ENCODE measurements around the gene ZBTB7C.

Gene ZBTB7C

DNA sequence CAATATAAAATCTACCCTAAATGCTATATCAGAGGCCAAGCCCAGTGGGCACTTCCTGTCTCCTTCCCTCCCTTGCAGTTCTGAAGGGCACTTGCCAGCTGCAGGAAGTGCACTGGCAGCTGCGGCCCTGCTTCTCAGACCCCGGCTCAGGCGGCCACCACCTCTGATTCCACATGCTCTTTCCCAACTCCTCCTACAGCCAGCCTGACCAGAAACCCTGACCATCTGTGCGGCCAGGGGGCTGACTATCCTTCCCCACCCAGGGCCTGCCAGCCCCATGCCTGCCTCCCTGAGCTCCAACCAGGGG lies 88.6 kb downstream of the ZBTB7C start:
- TF ChIP-seq POLR2AphosphoS5 (IDR thresholded peaks at IDR 0.05; ENCODE audit: low read depth, low read length) (no peak), TAF1 (IDR thresholded peaks at IDR 0.05; ENCODE audit: borderline replicate concordance, insufficient read depth, low read length) (no peak), SIN3A (IDR thresholded peaks at IDR 0.05; ENCODE audit: borderline replicate concordance, insufficient read depth, low read length) (no peak), FOXP2 (optimal IDR thresholded peaks at IDR 0.05; ENCODE audit: borderline replicate concordance, extremely low read depth, extremely low read length, insufficient read depth) (no peak)
- TF ChIP-seq, protein P1, sequence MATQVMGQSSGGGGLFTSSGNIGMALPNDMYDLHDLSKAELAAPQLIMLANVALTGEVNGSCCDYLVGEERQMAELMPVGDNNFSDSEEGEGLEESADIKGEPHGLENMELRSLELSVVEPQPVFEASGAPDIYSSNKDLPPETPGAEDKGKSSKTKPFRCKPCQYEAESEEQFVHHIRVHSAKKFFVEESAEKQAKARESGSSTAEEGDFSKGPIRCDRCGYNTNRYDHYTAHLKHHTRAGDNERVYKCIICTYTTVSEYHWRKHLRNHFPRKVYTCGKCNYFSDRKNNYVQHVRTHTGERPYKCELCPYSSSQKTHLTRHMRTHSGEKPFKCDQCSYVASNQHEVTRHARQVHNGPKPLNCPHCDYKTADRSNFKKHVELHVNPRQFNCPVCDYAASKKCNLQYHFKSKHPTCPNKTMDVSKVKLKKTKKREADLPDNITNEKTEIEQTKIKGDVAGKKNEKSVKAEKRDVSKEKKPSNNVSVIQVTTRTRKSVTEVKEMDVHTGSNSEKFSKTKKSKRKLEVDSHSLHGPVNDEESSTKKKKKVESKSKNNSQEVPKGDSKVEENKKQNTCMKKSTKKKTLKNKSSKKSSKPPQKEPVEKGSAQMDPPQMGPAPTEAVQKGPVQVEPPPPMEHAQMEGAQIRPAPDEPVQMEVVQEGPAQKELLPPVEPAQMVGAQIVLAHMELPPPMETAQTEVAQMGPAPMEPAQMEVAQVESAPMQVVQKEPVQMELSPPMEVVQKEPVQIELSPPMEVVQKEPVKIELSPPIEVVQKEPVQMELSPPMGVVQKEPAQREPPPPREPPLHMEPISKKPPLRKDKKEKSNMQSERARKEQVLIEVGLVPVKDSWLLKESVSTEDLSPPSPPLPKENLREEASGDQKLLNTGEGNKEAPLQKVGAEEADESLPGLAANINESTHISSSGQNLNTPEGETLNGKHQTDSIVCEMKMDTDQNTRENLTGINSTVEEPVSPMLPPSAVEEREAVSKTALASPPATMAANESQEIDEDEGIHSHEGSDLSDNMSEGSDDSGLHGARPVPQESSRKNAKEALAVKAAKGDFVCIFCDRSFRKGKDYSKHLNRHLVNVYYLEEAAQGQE (IDR thresholded peaks at IDR 0.05; ENCODE audit: insufficient read depth in 1 of 2, low read depth in 2 of 2, low read length in 2 of 2) = no peak

DNA sequence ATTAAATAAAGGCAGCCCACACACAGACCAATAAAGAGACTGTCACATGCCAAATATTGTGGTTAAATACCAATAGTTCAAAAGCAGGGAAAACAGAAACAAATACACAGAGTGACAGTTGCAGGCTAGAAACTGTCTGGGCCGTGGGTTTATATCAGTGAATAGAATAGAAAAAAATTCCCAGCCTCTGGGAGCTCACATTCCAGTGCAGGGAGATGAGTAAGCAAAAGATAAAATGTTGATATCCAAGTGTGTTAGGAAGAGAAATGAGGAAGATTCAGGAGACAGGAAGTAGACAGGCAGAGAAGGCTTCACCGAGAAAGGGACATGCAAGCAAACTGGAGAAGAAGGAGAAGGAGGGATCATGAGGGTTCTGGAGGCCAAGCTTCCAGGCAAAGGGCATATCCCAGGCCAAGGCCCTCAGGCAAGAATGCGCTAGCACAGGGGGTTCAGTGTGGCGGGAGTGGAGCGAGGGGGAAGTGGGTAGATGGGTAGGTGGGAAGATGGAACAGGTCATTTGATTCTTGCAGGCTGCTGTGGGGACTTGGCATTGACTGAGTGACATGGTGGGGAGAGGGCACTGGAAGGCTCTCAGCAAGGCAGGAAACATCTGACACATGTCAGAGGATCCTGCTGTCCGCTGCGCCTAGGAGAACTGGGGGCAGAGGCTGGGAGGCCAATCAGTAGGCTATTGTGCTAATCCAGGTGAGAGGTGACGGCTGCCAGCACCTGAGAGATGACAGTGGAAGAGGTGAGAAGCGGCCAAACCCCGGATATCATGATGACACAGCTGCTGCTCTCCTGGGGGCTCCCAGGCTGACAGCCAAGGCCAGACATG lies 89.2 kb downstream of the ZBTB7C start:
- TF ChIP-seq, protein P1 (IDR thresholded peaks at IDR 0.05; ENCODE audit: insufficient read depth in 1 of 2, low read depth in 2 of 2, low read length in 2 of 2) = no peak
- TF ChIP-seq POLR2AphosphoS5 (IDR thresholded peaks at IDR 0.05; ENCODE audit: low read depth, low read length) (no peak), FOXP2 (optimal IDR thresholded peaks at IDR 0.05; ENCODE audit: borderline replicate concordance, extremely low read depth, extremely low read length, insufficient read depth) (no peak), TAF1 (IDR thresholded peaks at IDR 0.05; ENCODE audit: borderline replicate concordance, insufficient read depth, low read length) (no peak), SIN3A (IDR thresholded peaks at IDR 0.05; ENCODE audit: borderline replicate concordance, insufficient read depth, low read length) (no peak)

DNA sequence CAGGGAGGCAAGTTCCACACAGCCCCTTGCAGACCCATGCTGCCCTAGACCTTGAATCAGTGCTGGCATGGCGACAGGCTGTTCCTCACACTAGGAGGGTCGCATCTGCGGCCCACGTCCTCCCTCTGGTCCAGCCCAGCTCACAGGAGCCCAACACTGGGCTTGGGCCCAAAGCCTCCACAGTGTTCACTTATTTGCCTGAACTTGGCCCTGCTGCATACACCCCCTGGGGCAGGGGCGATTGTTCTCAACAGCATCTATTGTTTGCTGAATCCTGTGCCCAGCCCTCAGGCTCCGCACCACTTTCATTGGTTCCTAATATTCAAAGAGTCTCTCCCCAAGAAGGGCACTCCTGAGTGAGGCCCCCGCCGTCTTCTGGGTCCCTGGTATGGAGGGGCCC lies 90.7 kb downstream of the ZBTB7C start:
- TF ChIP-seq, protein P1 (IDR thresholded peaks at IDR 0.05; ENCODE audit: insufficient read depth in 1 of 2, low read depth in 2 of 2, low read length in 2 of 2) = no peak
- no peak for TF ChIP-seq FOXP2 (optimal IDR thresholded peaks at IDR 0.05; ENCODE audit: borderline replicate concordance, extremely low read depth, extremely low read length, insufficient read depth)
- TF ChIP-seq TAF1 (IDR thresholded peaks at IDR 0.05; ENCODE audit: borderline replicate concordance, insufficient read depth, low read length) = no peak
- no peak for TF ChIP-seq POLR2AphosphoS5 (IDR thresholded peaks at IDR 0.05; ENCODE audit: low read depth, low read length)
- TF ChIP-seq SIN3A (IDR thresholded peaks at IDR 0.05; ENCODE audit: borderline replicate concordance, insufficient read depth, low read length) = no peak

DNA sequence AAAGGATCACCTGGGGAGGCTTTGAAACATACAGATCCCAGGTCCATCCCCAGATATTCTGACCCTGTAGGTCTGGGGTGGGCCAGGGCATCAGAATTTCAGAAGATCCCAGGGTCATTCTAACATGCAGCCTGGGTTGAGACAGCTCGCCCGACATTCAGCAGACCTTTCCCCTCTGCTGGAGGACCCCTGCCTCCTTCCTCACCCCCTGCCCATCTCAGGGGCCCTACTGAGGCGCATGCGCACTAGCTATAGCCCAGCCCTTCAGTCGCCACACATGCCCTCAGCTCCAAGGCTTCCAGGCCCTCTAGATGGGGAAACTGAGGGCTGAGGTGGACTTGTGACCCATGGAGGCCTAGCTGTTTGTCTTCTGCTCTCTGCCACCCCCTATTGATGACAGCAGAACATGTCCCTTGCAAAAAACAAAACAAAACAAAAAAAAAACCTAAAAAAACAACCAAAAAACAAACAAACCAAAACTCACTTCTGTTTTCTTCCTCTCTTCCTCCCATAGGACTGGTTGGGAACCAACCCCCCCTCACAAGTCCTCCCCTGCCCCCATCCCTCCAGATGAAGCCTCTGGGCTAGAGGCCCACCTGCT lies 91.3 kb downstream of the ZBTB7C start:
- TF ChIP-seq, protein P1 (IDR thresholded peaks at IDR 0.05; ENCODE audit: insufficient read depth in 1 of 2, low read depth in 2 of 2, low read length in 2 of 2) = no peak
